ENCODE measurements around the gene MTG2. TPM values are rescaled to one million over a fixed set of nuclear protein-coding genes. Genes with fewer than 3 reads are reported as not detected.

Gene MTG2
- total and polyA plus RNA-seq, 9 donors, result 22.2 to 30.0 (median 26.0) TPM

DNA sequence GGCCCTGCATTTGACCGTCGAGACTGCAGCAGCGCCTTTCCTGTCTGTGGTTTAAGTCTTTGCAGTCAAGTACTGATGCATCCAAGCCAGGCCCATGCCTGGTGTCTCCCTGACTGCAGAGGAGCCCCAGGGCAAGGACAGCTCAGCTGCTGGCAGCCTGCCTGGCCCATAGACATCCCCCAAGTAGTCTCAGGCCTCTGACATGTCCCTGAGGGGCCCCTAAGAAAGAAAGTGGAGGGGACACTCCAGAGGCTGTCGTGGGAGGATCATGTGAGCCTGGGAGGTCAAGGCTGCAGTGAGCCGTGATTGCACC lies 19.2 kb downstream of the MTG2 start:
- no peak for DNase-seq
- no peaks in the 10 kb centered on the region for H3K27me3 ChIP-seq (ENCODE audit: control insufficient read depth, insufficient read depth, low read length)
- peaks cover 4% of the 10 kb centered on the region for H3K4me1 ChIP-seq (ENCODE audit: control insufficient read depth, insufficient read depth, low read length)
- WGBS (ENCODE audit: insufficient coverage), result 83% methylated on average over 3 of the region's 5 CpGs
- peaks cover 52% of the 10 kb centered on the region for H3K36me3 ChIP-seq (ENCODE audit: control insufficient read depth, insufficient read depth, low read length)
- H3K27ac ChIP-seq (ENCODE audit: low read length), result no peak overlapping the region
- no peaks in the 10 kb centered on the region for H3K9me3 ChIP-seq (replicated peaks; ENCODE audit: control insufficient read depth, low read depth, low read length)
- H3K4me3 ChIP-seq (ENCODE audit: low read length), result no peak overlapping the region

DNA sequence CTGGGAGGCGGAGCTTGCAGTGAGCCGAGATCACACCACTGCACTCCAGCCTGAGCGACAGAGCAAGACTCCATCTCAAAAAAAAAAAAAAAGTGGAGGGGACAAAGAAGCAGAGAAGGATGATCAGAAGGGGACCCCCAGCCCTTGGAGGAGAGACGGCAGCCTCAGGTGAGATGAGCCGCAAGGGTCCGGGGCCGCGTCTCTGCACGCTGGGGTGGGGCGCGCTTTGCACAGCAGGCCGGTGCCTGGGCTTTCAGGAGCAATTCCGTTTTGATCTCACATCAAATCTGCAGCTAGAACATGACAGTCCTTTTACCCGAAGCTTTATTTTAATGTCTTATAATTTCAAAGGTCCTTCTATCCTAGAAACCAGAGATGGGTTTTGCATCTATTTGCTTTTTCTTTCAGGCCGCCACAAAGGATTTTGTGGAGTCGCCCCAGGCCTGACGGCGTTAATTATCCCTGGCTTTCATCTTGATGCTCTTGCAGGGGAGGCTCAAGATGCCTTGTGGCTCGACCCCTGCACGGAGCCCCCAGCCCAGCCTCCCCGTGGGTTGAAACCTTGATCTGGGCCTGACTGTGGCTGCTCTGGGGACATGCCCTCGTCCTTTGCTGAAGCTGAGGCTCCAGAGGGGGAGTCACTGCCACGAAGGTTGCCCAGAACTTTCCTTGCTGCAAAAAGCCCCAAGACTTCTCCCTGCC lies 20.0 kb downstream of the MTG2 start:
- no peak overlapping the region for H3K27ac ChIP-seq (ENCODE audit: low read length)
- 65% methylated on average over 17 of the region's 23 CpGs for WGBS (ENCODE audit: insufficient coverage)
- no peaks in the 10 kb centered on the region for H3K9me3 ChIP-seq (replicated peaks; ENCODE audit: control insufficient read depth, low read depth, low read length)
- H3K27me3 ChIP-seq (ENCODE audit: control insufficient read depth, insufficient read depth, low read length), result no peaks in the 10 kb centered on the region
- peaks cover 50% of the 10 kb centered on the region for H3K36me3 ChIP-seq (ENCODE audit: control insufficient read depth, insufficient read depth, low read length)
- H3K4me1 ChIP-seq (ENCODE audit: control insufficient read depth, insufficient read depth, low read length), result peaks cover 4% of the 10 kb centered on the region
- no peak for DNase-seq
- H3K4me3 ChIP-seq (ENCODE audit: low read length), result no peak overlapping the region

DNA sequence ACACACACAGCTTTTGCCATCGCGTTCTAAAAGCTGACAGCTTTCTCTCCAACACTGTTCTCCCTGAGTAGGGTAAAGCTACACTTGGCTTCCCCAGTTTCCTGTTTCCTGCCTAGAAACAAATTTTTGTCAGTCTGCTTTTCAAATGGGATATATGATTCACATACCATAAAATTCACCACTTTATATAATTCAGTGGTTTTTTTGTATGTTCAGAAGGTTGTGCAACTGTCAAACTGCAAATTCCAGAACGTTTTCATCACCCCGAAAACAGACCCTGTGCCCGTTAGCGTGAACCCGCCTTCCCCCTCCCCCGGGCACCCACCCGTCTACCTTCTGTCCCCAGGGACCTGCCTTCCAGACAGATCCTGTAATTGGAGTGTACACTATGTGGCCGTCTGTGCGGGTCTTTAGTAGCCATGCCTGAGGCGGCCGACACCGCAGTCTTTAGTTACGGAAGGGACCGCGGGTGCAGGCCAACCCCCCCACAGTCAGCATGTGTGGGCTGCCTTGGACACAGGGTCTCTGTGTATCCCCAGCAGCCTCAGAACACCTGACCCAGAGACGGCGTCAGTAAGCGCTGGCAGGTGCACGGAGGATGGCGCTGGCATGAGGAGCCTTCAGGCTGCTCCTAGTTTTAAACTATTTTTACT lies 20.7 kb downstream of the MTG2 start:
- H3K4me1 ChIP-seq (ENCODE audit: control insufficient read depth, insufficient read depth, low read length), result peaks cover 4% of the 10 kb centered on the region
- H3K4me3 ChIP-seq (ENCODE audit: low read length), result no peak overlapping the region
- DNase-seq, result no peak
- no peaks in the 10 kb centered on the region for H3K9me3 ChIP-seq (replicated peaks; ENCODE audit: control insufficient read depth, low read depth, low read length)
- no peaks in the 10 kb centered on the region for H3K27me3 ChIP-seq (ENCODE audit: control insufficient read depth, insufficient read depth, low read length)
- 62% methylated on average over 8 of the region's 22 CpGs for WGBS (ENCODE audit: insufficient coverage)
- peaks cover 43% of the 10 kb centered on the region for H3K36me3 ChIP-seq (ENCODE audit: control insufficient read depth, insufficient read depth, low read length)
- no peak overlapping the region for H3K27ac ChIP-seq (ENCODE audit: low read length)

DNA sequence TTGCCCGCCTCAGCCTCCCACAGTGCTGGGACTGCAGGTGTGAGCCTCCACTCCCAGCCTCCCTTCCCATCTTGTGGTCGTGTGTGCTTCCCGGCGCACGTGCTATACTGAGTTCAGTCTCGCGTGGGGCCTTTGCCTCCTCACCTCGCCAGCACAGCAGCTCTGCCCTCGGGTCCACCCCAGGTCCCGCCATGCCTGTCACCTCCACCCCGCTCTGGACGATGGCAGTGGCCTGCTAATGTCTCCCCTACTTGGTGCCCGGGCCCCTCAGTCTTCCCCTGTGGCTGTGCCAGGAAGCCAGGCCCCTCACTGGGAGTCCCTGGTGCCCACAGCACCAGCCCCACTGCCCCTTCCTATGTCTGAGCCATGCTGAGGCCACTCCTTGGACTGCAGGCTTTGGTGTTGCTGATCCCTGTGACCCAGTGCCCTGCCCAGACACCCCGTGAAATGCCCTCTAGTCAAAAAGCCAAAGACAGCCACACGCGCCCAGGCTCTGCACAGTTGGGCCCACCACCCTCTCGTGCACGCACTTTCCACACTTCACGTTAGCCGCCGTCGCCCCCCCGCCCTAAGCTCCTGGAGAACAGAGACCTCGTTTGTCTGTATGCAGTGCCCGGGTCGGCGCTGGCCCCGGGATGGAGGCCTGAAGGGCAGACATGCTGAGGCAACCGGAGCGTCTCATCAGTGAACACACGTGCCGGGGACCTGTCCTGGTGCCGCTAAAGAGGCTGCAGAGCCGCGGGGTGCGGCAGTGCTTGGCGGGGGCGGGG lies 23.0 kb downstream of the MTG2 start:
- no peak for DNase-seq
- peaks cover 21% of the 10 kb centered on the region for H3K27me3 ChIP-seq (ENCODE audit: control insufficient read depth, insufficient read depth, low read length)
- peaks cover 6% of the 10 kb centered on the region for H3K4me1 ChIP-seq (ENCODE audit: control insufficient read depth, insufficient read depth, low read length)
- no peak overlapping the region for H3K4me3 ChIP-seq (ENCODE audit: low read length)
- 87% methylated on average over 38 of the region's 38 CpGs for WGBS (ENCODE audit: insufficient coverage)
- peaks cover 27% of the 10 kb centered on the region for H3K36me3 ChIP-seq (ENCODE audit: control insufficient read depth, insufficient read depth, low read length)
- no peaks in the 10 kb centered on the region for H3K9me3 ChIP-seq (replicated peaks; ENCODE audit: control insufficient read depth, low read depth, low read length)
- no peak overlapping the region for H3K27ac ChIP-seq (ENCODE audit: low read length)

DNA sequence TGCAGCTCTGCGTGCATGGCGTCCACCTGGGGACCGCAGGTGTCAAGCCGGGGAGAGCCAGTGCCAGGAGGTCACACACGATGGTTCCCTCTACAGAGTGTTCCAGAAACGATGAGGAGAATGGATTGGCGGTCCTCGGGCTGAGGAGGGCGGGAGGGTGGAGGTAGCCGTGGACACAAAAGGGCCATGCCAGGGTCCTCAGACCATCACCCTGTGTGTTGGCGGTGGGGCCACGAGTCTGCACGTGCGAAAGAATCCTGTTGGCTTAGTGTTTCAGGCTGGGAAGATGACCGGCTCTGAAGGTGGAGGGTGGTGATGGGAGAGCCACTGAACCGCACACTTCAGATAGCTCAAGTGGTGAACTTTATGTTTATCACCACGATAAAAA lies 23.6 kb downstream of the MTG2 start:
- no peak for DNase-seq
- Histone ChIP-seq H3K4me1 (ENCODE audit: control insufficient read depth, insufficient read depth, low read length) (peaks cover 3% of the 10 kb centered on the region), H3K27ac (ENCODE audit: low read length) (no peak overlapping the region), H3K36me3 (ENCODE audit: control insufficient read depth, insufficient read depth, low read length) (peaks cover 21% of the 10 kb centered on the region), H3K4me3 (ENCODE audit: low read length) (no peak overlapping the region), H3K9me3 (replicated peaks; ENCODE audit: control insufficient read depth, low read depth, low read length) (no peaks in the 10 kb centered on the region), H3K27me3 (ENCODE audit: control insufficient read depth, insufficient read depth, low read length) (peaks cover 25% of the 10 kb centered on the region)
- WGBS (ENCODE audit: insufficient coverage), result 89% methylated on average over 16 of the region's 17 CpGs

DNA sequence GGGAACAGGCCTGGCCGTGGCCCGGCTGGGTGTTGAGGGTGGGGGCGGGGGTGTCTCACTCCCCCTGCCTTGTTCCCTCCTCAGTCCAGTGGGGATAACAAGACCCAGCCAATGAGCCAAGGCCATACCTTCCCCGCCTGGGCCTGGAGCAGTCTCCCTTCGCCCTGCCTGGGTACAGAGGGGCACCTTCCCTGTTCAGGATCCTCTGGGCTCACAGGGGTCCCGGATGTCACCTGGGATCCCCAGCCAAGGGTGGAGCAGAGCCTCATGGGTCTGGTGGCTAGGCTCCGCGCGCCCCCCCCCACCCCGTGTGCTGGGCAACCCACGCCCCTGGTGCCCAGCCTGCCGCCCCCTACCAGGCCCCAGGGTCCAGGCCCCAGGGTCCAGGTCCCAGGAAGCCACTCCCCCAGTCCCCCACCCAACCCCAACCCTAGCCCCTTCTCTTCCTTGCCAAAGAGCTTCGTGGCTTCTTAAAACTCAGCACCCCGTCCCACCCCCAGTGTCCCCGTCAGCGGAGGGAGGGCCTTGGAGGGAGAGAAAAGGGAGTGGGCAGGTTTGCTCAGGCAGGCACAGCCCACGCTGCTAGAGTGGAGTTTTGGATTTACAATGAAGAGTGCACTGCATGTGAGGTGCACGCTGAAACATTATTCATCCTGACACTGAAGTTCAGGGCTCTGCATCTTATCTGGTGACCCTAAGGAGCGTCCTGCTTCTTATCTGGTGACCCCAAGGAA lies 25.4 kb downstream of the MTG2 start:
- peaks cover 7% of the 10 kb centered on the region for H3K36me3 ChIP-seq (ENCODE audit: control insufficient read depth, insufficient read depth, low read length)
- H3K9me3 ChIP-seq (replicated peaks; ENCODE audit: control insufficient read depth, low read depth, low read length), result no peaks in the 10 kb centered on the region
- no peak overlapping the region for H3K27ac ChIP-seq (ENCODE audit: low read length)
- peaks cover 35% of the 10 kb centered on the region for H3K27me3 ChIP-seq (ENCODE audit: control insufficient read depth, insufficient read depth, low read length)
- DNase-seq, result no peak
- no peak overlapping the region for H3K4me3 ChIP-seq (ENCODE audit: low read length)
- peaks cover 3% of the 10 kb centered on the region for H3K4me1 ChIP-seq (ENCODE audit: control insufficient read depth, insufficient read depth, low read length)
- 87% methylated on average over 6 of the region's 19 CpGs for WGBS (ENCODE audit: insufficient coverage)

DNA sequence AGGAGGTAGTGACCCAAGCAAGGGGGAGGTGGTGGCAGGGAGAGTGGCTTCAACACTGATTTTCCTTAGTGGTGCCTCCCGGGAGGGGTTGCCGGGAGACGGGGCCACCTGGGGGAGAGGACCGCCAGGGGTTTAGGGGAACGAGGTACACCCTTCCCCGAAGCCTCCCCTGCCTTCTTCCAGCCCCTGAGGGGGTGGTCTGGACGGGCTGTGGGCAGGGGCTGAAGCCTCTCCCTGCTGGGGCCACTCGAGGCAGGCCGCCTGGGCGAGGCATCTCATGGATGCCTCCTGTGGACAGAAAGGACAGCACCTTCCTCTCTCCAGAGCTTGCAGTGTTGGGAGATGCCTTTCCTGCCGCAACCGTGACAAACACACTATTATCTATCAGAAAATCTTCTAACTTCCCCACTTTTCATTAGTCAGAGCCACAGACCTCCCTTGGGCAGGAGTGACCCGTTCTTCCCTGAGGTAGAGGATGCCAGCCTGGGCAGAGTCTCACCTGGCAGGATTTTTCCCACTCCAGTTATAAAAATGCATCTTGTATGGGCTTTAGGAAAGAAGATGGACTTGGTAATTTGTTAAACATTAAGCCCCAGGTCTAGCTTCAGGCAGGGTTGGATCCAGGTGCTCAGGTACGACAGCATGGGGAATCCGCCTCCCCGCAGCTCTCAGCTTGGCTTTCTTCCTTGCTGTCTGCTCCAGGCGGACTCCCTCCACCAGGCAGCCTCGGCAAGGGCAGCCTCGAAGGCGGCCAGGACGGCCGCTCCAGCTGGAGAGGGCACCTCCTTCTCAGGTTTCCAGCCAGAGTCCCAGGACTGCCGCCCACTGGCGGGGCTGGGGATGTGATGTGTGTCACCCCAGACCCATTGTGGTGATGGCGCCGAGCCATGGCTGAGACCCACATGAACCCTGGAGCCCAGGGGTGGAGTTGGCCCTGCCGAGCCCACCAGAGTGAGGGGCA lies 26.2 kb downstream of the MTG2 start:
- H3K27me3 ChIP-seq (ENCODE audit: control insufficient read depth, insufficient read depth, low read length), result peaks cover 39% of the 10 kb centered on the region
- 33% methylated on average over 10 of the region's 27 CpGs for WGBS (ENCODE audit: insufficient coverage)
- H3K36me3 ChIP-seq (ENCODE audit: control insufficient read depth, insufficient read depth, low read length), result peaks cover 3% of the 10 kb centered on the region
- no peak for DNase-seq
- peaks cover 3% of the 10 kb centered on the region for H3K4me1 ChIP-seq (ENCODE audit: control insufficient read depth, insufficient read depth, low read length)
- H3K4me3 ChIP-seq (ENCODE audit: low read length), result no peak overlapping the region
- H3K9me3 ChIP-seq (replicated peaks; ENCODE audit: control insufficient read depth, low read depth, low read length), result no peaks in the 10 kb centered on the region
- no peak overlapping the region for H3K27ac ChIP-seq (ENCODE audit: low read length)

DNA sequence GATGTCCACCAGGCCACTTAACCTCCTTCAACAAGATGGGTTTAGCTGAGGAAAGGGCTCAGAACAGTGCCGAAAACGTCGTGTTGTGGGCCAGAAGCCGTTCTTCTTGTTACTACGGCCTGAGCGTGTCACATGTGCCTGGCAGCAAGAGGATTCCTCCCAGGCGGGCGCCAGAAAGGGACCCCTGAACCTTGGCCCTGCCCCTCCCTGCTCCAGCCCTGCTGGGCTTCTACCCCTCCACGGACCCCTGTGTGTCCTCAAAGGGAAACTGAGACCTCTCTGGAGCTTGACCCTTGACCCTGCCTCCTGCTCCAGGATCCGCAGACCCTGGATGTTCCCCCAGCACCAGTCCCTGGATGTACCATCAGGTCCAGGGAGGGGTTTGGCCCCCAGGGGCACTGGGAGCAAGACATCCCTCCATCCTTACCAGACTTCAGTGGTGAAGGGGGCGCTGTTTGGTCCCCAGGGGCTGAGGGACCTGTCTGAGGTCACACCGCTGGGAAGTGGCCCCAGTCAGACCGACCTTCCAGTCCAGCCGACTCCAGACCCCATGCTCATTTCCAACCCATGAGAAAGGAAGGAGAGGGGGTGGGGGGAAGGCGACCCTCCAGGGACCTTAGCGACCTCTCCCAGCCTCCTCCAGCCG lies 27.1 kb downstream of the MTG2 start:
- no peak overlapping the region for H3K27ac ChIP-seq (ENCODE audit: low read length)
- peaks cover 48% of the 10 kb centered on the region for H3K27me3 ChIP-seq (ENCODE audit: control insufficient read depth, insufficient read depth, low read length)
- no peak for DNase-seq
- H3K4me1 ChIP-seq (ENCODE audit: control insufficient read depth, insufficient read depth, low read length), result peaks cover 3% of the 10 kb centered on the region
- 64% methylated on average over 10 of the region's 17 CpGs for WGBS (ENCODE audit: insufficient coverage)
- H3K4me3 ChIP-seq (ENCODE audit: low read length), result no peak overlapping the region
- no peaks in the 10 kb centered on the region for H3K9me3 ChIP-seq (replicated peaks; ENCODE audit: control insufficient read depth, low read depth, low read length)
- H3K36me3 ChIP-seq (ENCODE audit: control insufficient read depth, insufficient read depth, low read length), result peaks cover 2% of the 10 kb centered on the region

DNA sequence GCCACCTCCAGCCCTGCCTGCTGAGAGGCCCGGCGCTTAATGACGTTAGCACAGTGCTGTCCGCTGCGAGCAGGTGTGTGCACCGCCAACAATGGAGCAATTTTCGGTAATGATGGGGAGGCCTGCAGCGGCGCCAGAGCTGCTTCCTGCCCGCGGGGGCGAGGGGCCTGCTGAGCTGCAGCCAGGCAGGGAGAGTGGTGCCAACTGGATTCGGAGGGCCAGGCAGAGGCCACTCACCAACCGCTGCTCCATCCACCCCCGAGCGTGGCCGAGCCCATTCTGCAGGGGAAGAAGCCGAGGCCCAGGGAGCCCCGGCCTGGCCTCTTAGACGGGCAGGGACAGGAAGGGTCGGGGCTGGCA lies 27.6 kb downstream of the MTG2 start:
- H3K27me3 ChIP-seq (ENCODE audit: control insufficient read depth, insufficient read depth, low read length), result peaks cover 53% of the 10 kb centered on the region
- H3K4me3 ChIP-seq (ENCODE audit: low read length), result no peak overlapping the region
- 49% methylated on average over 20 of the region's 21 CpGs for WGBS (ENCODE audit: insufficient coverage)
- DNase-seq, result no peak
- H3K27ac ChIP-seq (ENCODE audit: low read length), result no peak overlapping the region
- no peaks in the 10 kb centered on the region for H3K36me3 ChIP-seq (ENCODE audit: control insufficient read depth, insufficient read depth, low read length)
- no peaks in the 10 kb centered on the region for H3K9me3 ChIP-seq (replicated peaks; ENCODE audit: control insufficient read depth, low read depth, low read length)
- peaks cover 3% of the 10 kb centered on the region for H3K4me1 ChIP-seq (ENCODE audit: control insufficient read depth, insufficient read depth, low read length)
